Measurements from ENCODE around the gene SEC11A.
"Not testable (repeated sequence)": the region's sequence is repeated elsewhere in the genome, so short reads cannot be mapped to it uniquely, and the experiment has no call there.

Gene SEC11A

DNA sequence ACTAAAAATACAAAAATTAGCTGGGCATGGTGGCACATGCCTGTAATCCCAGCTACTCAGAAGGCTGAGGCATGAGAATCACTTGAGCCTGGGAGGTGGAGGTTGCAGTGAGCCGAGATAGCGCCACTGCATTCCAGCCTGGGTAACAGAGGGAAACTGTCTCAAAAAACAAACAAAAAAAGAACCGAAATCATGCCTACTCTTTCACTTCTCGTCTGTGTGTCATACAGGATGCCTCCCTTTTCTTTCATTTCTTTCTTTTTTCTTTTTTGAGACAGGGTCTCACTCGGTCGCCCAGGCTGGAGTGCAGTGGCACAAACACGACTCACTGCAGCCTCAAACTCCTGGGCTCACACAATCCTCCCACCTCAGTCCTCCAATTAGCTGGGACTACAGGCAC is 29.5 kb downstream of the SEC11A start:
- H3K79me1 ChIP-seq (ENCODE audit: low read depth, low read length); H3K27ac ChIP-seq (replicated peaks; ENCODE audit: low read length); H3K14ac ChIP-seq (ENCODE audit: low read length); DNase-seq (ENCODE audit: low spot score); H2BK5ac ChIP-seq (ENCODE audit: low read length); H2AFZ ChIP-seq (ENCODE audit: low read length); H2BK12ac ChIP-seq (ENCODE audit: low read length); H3K4me3 ChIP-seq (ENCODE audit: low read length in 2 of 2); H3K4ac ChIP-seq (ENCODE audit: low read length); H2AK5ac ChIP-seq (ENCODE audit: low read depth, low read length); H3K4me2 ChIP-seq (ENCODE audit: insufficient read depth, low read length, poor library complexity, severe bottlenecking); H3K9me3 ChIP-seq (replicated peaks in 1 of 2; ENCODE audit: control insufficient read depth in 2 of 2, insufficient read depth in 1 of 2, low read depth in 1 of 2, low read length in 2 of 2); H3K18ac ChIP-seq (ENCODE audit: low read length); H2BK120ac ChIP-seq (ENCODE audit: low read depth, low read length); H3K4me1 ChIP-seq (ENCODE audit: control insufficient read depth in 2 of 2, insufficient read depth in 1 of 2, low read depth in 1 of 2, low read length in 2 of 2); H3K9ac ChIP-seq (ENCODE audit: low read depth, low read length, poor library complexity); H3K27me3 ChIP-seq (ENCODE audit: control insufficient read depth in 3 of 3, insufficient read depth in 3 of 3, low read depth in 1 of 3, low read length in 3 of 3); H4K91ac ChIP-seq (ENCODE audit: low read depth, low read length, poor library complexity); H4K8ac ChIP-seq (ENCODE audit: low read depth, low read length); H2BK15ac ChIP-seq (ENCODE audit: low read length); H3K23ac ChIP-seq (ENCODE audit: low read depth, low read length, poor library complexity): not testable (repeated sequence)
- no CpG with 5 or more reads among the region's 7 CpGs for WGBS, 2 donors (ENCODE audit: extremely low coverage in 2 of 2, insufficient read length in 2 of 2, insufficient replicate concordance in 1 of 2)
- H3K36me3 ChIP-seq (replicated peaks in 1 of 2; ENCODE audit: control insufficient read depth in 2 of 2, insufficient read depth in 2 of 2, low read length in 2 of 2) = peaks cover 11 to 96% of the 10 kb centered on the region in 2 donors

- H3K4me2 ChIP-seq (ENCODE audit: insufficient read depth, low read length, poor library complexity, severe bottlenecking) = no peak overlapping the region
- no peak for DNase-seq (ENCODE audit: low spot score)
- no peak overlapping the region for H3K18ac ChIP-seq (ENCODE audit: low read length)
- no peak overlapping the region for H2BK12ac ChIP-seq (ENCODE audit: low read length)
- H4K91ac ChIP-seq (ENCODE audit: low read depth, low read length, poor library complexity) = no peak overlapping the region
- H2BK15ac ChIP-seq (ENCODE audit: low read length) = no peak overlapping the region
- H3K79me1 ChIP-seq (ENCODE audit: low read depth, low read length) = peaks cover 2% of the 10 kb centered on the region
- H3K36me3 ChIP-seq (replicated peaks in 1 of 2; ENCODE audit: control insufficient read depth in 2 of 2, insufficient read depth in 2 of 2, low read length in 2 of 2) = peaks cover 11 to 95% of the 10 kb centered on the region in 2 donors
- WGBS, 2 donors (ENCODE audit: extremely low coverage in 2 of 2, insufficient read length in 2 of 2, insufficient replicate concordance in 1 of 2) = no CpG with 5 or more reads among the region's 5 CpGs
- H2AK5ac ChIP-seq (ENCODE audit: low read depth, low read length) = no peak overlapping the region
- no peak overlapping the region for H2BK120ac ChIP-seq (ENCODE audit: low read depth, low read length)
- no peak overlapping the region for H4K8ac ChIP-seq (ENCODE audit: low read depth, low read length)
- no peaks in the 10 kb centered on the region for H3K27me3 ChIP-seq (ENCODE audit: control insufficient read depth in 3 of 3, insufficient read depth in 3 of 3, low read depth in 1 of 3, low read length in 3 of 3)
- no peak overlapping the region for H2BK5ac ChIP-seq (ENCODE audit: low read length)
- no peak overlapping the region for H3K14ac ChIP-seq (ENCODE audit: low read length)
- H3K4ac ChIP-seq (ENCODE audit: low read length) = no peak overlapping the region
- no peak overlapping the region for H3K4me3 ChIP-seq (ENCODE audit: low read length in 2 of 2)
- no peak overlapping the region for H3K23ac ChIP-seq (ENCODE audit: low read depth, low read length, poor library complexity)
- H3K9me3 ChIP-seq (replicated peaks in 1 of 2; ENCODE audit: control insufficient read depth in 2 of 2, insufficient read depth in 1 of 2, low read depth in 1 of 2, low read length in 2 of 2) = no peaks in the 10 kb centered on the region
- no peak overlapping the region for H3K9ac ChIP-seq (ENCODE audit: low read depth, low read length, poor library complexity)
- H3K27ac ChIP-seq (replicated peaks; ENCODE audit: low read length) = no peak overlapping the region
- H2AFZ ChIP-seq (ENCODE audit: low read length) = no peak overlapping the region
- H3K4me1 ChIP-seq (ENCODE audit: control insufficient read depth in 2 of 2, insufficient read depth in 1 of 2, low read depth in 1 of 2, low read length in 2 of 2) = no peaks in the 10 kb centered on the region
Observed at GRCh38 chr15:84685304-84685703, 30.6 kb downstream of the SEC11A start.

DNA sequence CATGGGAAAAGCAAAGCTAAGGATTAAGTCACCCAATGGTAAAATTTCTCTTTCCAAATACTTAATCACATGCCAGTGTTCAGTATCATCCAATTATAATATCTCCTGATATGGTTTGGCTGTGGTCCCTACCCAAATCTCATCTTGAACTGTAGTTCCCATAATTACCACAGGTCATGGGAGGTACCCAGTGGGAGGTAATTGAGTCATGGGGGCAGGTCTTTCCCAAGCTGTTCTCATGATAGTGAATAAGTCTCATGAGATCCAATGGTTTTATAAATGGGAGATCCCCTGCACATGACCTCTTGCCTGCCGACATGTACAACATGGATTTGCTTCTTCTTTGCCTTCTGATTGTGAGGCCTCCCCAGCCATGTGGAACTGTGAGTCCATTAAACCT is 31.8 kb downstream of the SEC11A start:
- no peak overlapping the region for H4K91ac ChIP-seq (ENCODE audit: low read depth, low read length, poor library complexity)
- no peak overlapping the region for H3K4me3 ChIP-seq (ENCODE audit: low read length in 2 of 2)
- peaks cover 10 to 94% of the 10 kb centered on the region in 2 donors for H3K36me3 ChIP-seq (replicated peaks in 1 of 2; ENCODE audit: control insufficient read depth in 2 of 2, insufficient read depth in 2 of 2, low read length in 2 of 2)
- H3K23ac ChIP-seq (ENCODE audit: low read depth, low read length, poor library complexity) = no peak overlapping the region
- H2BK12ac ChIP-seq (ENCODE audit: low read length) = no peak overlapping the region
- H2BK120ac ChIP-seq (ENCODE audit: low read depth, low read length) = no peak overlapping the region
- H2AK5ac ChIP-seq (ENCODE audit: low read depth, low read length) = no peak overlapping the region
- no peak overlapping the region for H2AFZ ChIP-seq (ENCODE audit: low read length)
- H3K9me3 ChIP-seq (replicated peaks in 1 of 2; ENCODE audit: control insufficient read depth in 2 of 2, insufficient read depth in 1 of 2, low read depth in 1 of 2, low read length in 2 of 2) = no peaks in the 10 kb centered on the region
- no peak for DNase-seq (ENCODE audit: low spot score)
- H3K4me1 ChIP-seq (ENCODE audit: control insufficient read depth in 2 of 2, insufficient read depth in 1 of 2, low read depth in 1 of 2, low read length in 2 of 2) = no peaks in the 10 kb centered on the region
- no peak overlapping the region for H3K4me2 ChIP-seq (ENCODE audit: insufficient read depth, low read length, poor library complexity, severe bottlenecking)
- no peak overlapping the region for H3K18ac ChIP-seq (ENCODE audit: low read length)
- peaks cover 2% of the 10 kb centered on the region for H3K79me1 ChIP-seq (ENCODE audit: low read depth, low read length)
- H4K8ac ChIP-seq (ENCODE audit: low read depth, low read length) = no peak overlapping the region
- H3K14ac ChIP-seq (ENCODE audit: low read length) = no peak overlapping the region
- no peak overlapping the region for H2BK15ac ChIP-seq (ENCODE audit: low read length)
- no peak overlapping the region for H2BK5ac ChIP-seq (ENCODE audit: low read length)
- no CpG with 5 or more reads among the region's 1 CpG for WGBS, 2 donors (ENCODE audit: extremely low coverage in 2 of 2, insufficient read length in 2 of 2, insufficient replicate concordance in 1 of 2)
- no peak overlapping the region for H3K4ac ChIP-seq (ENCODE audit: low read length)
- no peaks in the 10 kb centered on the region for H3K27me3 ChIP-seq (ENCODE audit: control insufficient read depth in 3 of 3, insufficient read depth in 3 of 3, low read depth in 1 of 3, low read length in 3 of 3)
- no peak overlapping the region for H3K9ac ChIP-seq (ENCODE audit: low read depth, low read length, poor library complexity)
- H3K27ac ChIP-seq (replicated peaks; ENCODE audit: low read length) = no peak overlapping the region

DNA sequence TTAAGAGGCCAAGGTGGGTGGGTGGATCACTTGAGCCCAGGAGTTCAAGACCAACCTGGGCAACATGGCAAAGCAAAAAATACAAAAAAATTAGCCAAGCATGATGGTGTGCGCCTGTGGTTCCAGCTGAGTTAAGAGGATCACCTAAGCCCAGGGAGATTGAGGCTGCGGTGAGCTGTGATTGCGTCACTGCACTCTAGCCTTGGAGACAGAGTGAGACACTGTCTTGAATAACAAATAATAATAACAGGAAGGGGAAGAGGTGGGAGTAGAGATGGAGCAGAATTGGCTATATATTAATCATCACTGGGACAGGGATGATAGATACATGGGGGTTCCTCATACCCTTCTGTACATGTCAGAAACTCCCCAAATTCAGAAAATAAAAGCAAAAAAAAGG is 34.1 kb downstream of the SEC11A start:
- Histone ChIP-seq H3K27ac (replicated peaks; ENCODE audit: low read length) (no peak overlapping the region), H3K9ac (ENCODE audit: low read depth, low read length, poor library complexity) (no peak overlapping the region), H4K8ac (ENCODE audit: low read depth, low read length) (no peak overlapping the region), H3K4me3 (ENCODE audit: low read length in 2 of 2) (peak overlapping the region in 1 of 2 donors; percentile 3), H3K23ac (ENCODE audit: low read depth, low read length, poor library complexity) (no peak overlapping the region), H2BK15ac (ENCODE audit: low read length) (no peak overlapping the region), H2BK120ac (ENCODE audit: low read depth, low read length) (no peak overlapping the region), H3K79me1 (ENCODE audit: low read depth, low read length) (no peaks in the 10 kb centered on the region), H3K18ac (ENCODE audit: low read length) (no peak overlapping the region), H3K4me1 (ENCODE audit: control insufficient read depth in 2 of 2, insufficient read depth in 1 of 2, low read depth in 1 of 2, low read length in 2 of 2) (no peaks in the 10 kb centered on the region), H3K4ac (ENCODE audit: low read length) (no peak overlapping the region), H2AK5ac (ENCODE audit: low read depth, low read length) (no peak overlapping the region), H3K4me2 (ENCODE audit: insufficient read depth, low read length, poor library complexity, severe bottlenecking) (no peak overlapping the region), H3K36me3 (replicated peaks in 1 of 2; ENCODE audit: control insufficient read depth in 2 of 2, insufficient read depth in 2 of 2, low read length in 2 of 2) (peaks cover 9 to 93% of the 10 kb centered on the region in 2 donors), H2BK5ac (ENCODE audit: low read length) (no peak overlapping the region), H2BK12ac (ENCODE audit: low read length) (no peak overlapping the region), H3K14ac (ENCODE audit: low read length) (no peak overlapping the region), H3K9me3 (replicated peaks in 1 of 2; ENCODE audit: control insufficient read depth in 2 of 2, insufficient read depth in 1 of 2, low read depth in 1 of 2, low read length in 2 of 2) (no peaks in the 10 kb centered on the region), H3K27me3 (ENCODE audit: control insufficient read depth in 3 of 3, insufficient read depth in 3 of 3, low read depth in 1 of 3, low read length in 3 of 3) (no peaks in the 10 kb centered on the region), H4K91ac (ENCODE audit: low read depth, low read length, poor library complexity) (no peak overlapping the region), H2AFZ (ENCODE audit: low read length) (no peak overlapping the region)
- no peak for DNase-seq (ENCODE audit: low spot score)
- WGBS, 2 donors (ENCODE audit: extremely low coverage in 2 of 2, insufficient read length in 2 of 2, insufficient replicate concordance in 1 of 2) = no CpG with 5 or more reads among the region's 3 CpGs
